DMS153 treated with DMSO at 0.1 percent for 48 hours (cell line): ENCODE data around the gene VPS26A.
A peak's percentile ranks its signal among the peaks of the same experiment; 100 is the strongest.
"Not testable (repeated sequence)": the region's sequence is repeated elsewhere in the genome, so short reads cannot be mapped to it uniquely, and the experiment has no call there.

Source experiments
- DNase-seq: peaks from one replicate; lab custom pipeline; 2025; ENCODE audit not compliant: unreplicated experiment; lab: John Stamatoyannopoulos, UW

The VPS26A gene

GRCh38 chr10:69175326-69175725, 51.3 kb downstream of the VPS26A start:
- not testable (repeated sequence) for DNase-seq

- DNase-seq, result no peak
Measured at GRCh38 chr10:69176823-69177222, 52.8 kb downstream of the VPS26A start.

- DNase-seq, result no peak
Measured at GRCh38 chr10:69179089-69179742, 55.2 kb downstream of the VPS26A start.

GRCh38 chr10:69179743-69180524, 56.0 kb downstream of the VPS26A start, which contains the start of gene SUPV3L1:
Gene SUPV3L1, plus strand, starts transcription at chr10:69180234. Its CDS starts 58 bp downstream, at chr10:69180292.
- peak; percentile 92 for DNase-seq

GRCh38 chr10:69180525-69181204, 56.7 kb downstream of the VPS26A start:
- DNase-seq, result no peak

GRCh38 chr10:69181433-69181832, 57.5 kb downstream of the VPS26A start:
- DNase-seq, result no peak

- DNase-seq, result no peak
Measured at GRCh38 chr10:69182005-69182404, 58.0 kb downstream of the VPS26A start.

GRCh38 chr10:69186524-69186923, 62.5 kb downstream of the VPS26A start:
- DNase-seq, result no peak

- no peak for DNase-seq
Measured at GRCh38 chr10:69201045-69201444, 77.1 kb downstream of the VPS26A start.

- DNase-seq, result no peak
Measured at GRCh38 chr10:69202332-69202731, 78.4 kb downstream of the VPS26A start.

GRCh38 chr10:69208761-69209160, 84.8 kb downstream of the VPS26A start:
- no peak for DNase-seq

GRCh38 chr10:69209787-69210484, 86.0 kb downstream of the VPS26A start:
- DNase-seq, result no peak

- DNase-seq, result no peak
Measured at GRCh38 chr10:69211104-69211503, 87.1 kb downstream of the VPS26A start.

GRCh38 chr10:69211524-69211923, 87.5 kb downstream of the VPS26A start:
- no peak for DNase-seq

GRCh38 chr10:69213591-69214311, 89.8 kb downstream of the VPS26A start:
- no peak for DNase-seq

GRCh38 chr10:69214666-69215131, 90.7 kb downstream of the VPS26A start:
- no peak for DNase-seq

- no peak for DNase-seq
Measured at GRCh38 chr10:69215405-69216171, 91.6 kb downstream of the VPS26A start.

- no peak for DNase-seq
Measured at GRCh38 chr10:69216577-69217118, 92.7 kb downstream of the VPS26A start.

GRCh38 chr10:69217119-69217754, 93.3 kb downstream of the VPS26A start:
- DNase-seq, result no peak
